Fibroblast of villous mesenchyme (primary cell): ENCODE results near the gene TEX26. TPM values are rescaled to one million over a fixed set of nuclear protein-coding genes. Genes with fewer than 3 reads are reported as not detected.

Experiments used
- DNase-seq: peaks from one replicate; pipeline ENCODE4 v3.0.0-alpha.2; 2010; ENCODE audit warnings: low read depth
- H3K4me3 ChIP-seq: 2 replicates; pipeline ENCODE4 v1.5.1; 2011; ENCODE audit warnings: low read depth, mild to moderate bottlenecking, low read length
- total RNA-seq: library from RNA; depleted of rRNA; stranded (reverse); fragments of >200 nt; gene quantifications from 2 replicates; pipeline ENCODE4 v1.2.3, GENCODE V29; 2012
- TF ChIP-seq, protein P1 (sequence below): IDR thresholded peaks from 2 replicates; pipeline ENCODE4 v1.5.1; 2012; ENCODE audit warnings: low read depth, mild to moderate bottlenecking, low read length; ENCODE audit not compliant: insufficient read depth

TEX26 gene
- total RNA-seq, 1 donor = under 0.01 TPM

DNA sequence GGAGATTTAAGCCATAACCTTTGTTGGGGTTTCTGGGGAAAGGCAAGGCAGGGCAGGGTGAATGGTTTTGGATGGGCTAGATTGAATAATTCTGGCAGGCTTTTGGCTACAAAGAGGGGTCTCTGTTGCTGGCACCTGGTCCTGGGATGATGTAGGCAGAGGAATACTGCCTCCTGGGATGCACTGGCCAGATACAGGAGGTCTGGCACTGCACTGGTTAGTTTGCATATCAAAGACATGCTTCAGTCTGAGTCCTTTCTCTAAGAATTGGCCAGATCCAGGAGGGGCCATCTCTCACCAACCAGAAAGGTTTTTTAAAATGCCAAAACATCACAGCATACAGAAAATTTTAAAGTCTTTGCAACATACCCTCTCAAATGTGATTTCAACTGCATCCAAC, 34.4 kb upstream of the TEX26 start:
- H3K4me3 ChIP-seq = no peak overlapping the region
- TF ChIP-seq, protein P1, sequence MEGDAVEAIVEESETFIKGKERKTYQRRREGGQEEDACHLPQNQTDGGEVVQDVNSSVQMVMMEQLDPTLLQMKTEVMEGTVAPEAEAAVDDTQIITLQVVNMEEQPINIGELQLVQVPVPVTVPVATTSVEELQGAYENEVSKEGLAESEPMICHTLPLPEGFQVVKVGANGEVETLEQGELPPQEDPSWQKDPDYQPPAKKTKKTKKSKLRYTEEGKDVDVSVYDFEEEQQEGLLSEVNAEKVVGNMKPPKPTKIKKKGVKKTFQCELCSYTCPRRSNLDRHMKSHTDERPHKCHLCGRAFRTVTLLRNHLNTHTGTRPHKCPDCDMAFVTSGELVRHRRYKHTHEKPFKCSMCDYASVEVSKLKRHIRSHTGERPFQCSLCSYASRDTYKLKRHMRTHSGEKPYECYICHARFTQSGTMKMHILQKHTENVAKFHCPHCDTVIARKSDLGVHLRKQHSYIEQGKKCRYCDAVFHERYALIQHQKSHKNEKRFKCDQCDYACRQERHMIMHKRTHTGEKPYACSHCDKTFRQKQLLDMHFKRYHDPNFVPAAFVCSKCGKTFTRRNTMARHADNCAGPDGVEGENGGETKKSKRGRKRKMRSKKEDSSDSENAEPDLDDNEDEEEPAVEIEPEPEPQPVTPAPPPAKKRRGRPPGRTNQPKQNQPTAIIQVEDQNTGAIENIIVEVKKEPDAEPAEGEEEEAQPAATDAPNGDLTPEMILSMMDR = no peak
- no peak for DNase-seq

DNA sequence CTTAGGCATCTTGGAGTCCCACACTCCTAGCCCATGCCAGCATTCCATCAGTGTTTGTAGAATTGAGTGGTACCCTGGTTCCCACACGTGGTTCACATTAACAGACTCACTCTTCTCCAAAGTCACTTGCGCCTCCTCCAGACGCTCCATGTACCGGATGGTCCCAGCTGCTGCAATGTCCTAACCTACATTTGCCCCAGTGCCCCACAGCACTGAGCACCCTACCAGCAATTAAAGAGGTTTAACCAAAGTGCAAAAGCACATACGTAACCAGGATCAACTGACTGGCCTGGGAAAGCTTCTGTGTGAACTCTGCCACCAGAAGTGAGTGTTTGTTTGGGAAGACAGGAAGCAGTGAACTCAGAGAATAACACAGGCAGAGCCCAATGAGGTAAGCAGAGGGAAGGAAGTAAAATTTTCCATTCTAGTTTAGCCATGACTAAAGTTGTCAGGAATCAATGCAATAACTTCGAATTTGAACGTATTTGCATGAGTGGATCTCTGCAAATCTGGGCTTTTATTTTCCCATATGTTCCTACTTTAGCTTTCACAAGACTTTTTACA, 33.7 kb upstream of the TEX26 start:
- H3K4me3 ChIP-seq = no peak overlapping the region
- peak; percentile 99 for DNase-seq
- TF ChIP-seq, protein P1 = no peak

DNA sequence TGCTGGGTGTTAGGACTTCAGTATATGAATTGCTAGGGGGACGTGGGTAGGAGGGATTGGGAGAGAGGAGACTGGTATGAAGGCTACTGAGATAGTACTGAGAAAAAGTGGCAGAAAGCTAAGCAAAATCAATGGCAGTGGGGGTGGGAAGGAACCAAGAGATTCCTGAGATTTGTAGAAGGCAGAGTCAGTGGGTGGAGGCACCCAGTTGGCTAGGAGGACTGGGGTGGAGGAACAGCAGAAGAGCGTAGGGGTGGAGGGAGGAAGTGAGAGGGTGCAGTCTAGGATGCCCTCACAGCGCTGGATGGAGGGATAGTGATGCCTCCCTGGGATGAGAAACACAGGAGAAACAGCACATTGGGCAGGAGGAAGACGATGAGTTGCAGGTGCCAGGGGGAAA, 32.0 kb upstream of the TEX26 start:
- TF ChIP-seq, protein P1 = no peak
- H3K4me3 ChIP-seq = no peak overlapping the region
- DNase-seq = no peak

DNA sequence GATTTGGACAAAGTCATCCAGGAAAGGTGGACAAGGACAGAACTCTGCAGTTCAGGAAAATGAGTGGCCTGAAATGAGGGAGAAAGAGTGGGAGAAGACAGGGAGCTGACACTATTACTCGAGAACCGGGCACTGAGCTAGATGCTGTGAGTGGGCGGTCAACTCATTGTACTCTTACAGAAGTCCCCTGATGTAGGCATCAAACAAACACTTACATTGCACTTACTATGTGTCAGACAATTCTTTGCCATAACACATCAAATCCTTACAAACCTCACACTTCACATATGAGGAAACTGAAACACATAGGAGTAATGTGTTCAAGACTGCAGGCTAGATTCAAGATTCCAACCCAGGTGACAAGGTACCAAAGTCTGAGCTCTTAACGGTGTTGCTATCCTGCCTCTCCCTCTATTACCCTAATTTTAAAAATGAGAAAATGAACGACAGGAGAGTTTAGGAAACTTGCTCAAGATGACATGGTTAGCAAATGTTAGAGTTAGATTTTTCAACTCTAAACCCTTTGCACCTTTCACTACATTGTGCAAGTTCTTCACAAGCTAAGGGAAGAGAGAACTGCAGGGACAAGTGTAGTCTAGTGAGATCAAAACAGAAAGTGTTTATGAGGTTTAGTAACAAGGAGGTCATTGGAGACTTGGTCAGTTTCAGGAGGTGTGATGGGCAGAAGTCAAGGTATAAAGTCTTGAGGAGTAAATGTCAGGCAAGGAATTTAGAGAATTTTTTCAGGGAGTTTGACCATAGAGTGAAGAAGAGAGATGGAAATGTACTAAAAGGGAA, 31.3 kb upstream of the TEX26 start:
- TF ChIP-seq, protein P1 = no peak
- H3K4me3 ChIP-seq = no peak overlapping the region
- no peak for DNase-seq

DNA sequence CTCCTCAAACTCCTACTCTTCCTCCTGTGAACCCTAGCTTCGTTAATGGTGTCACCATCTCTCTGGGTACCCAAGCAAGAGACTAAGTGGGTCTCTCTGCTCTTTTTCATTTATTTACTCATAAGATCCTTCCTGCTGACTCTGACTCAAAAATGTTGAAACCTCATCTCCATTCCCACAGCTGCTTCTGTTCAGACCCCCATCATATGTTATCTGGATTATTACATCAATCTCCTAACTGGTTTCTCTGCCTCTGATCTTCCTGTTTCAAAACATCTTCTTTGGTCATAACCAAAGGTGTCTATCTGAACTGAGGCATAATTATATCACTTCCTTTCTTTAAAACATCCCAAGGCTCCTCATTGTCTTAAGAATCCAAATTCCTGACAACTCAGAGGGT, 28.4 kb upstream of the TEX26 start:
- no peak for DNase-seq
- no peak overlapping the region for H3K4me3 ChIP-seq
- TF ChIP-seq, protein P1 = no peak

DNA sequence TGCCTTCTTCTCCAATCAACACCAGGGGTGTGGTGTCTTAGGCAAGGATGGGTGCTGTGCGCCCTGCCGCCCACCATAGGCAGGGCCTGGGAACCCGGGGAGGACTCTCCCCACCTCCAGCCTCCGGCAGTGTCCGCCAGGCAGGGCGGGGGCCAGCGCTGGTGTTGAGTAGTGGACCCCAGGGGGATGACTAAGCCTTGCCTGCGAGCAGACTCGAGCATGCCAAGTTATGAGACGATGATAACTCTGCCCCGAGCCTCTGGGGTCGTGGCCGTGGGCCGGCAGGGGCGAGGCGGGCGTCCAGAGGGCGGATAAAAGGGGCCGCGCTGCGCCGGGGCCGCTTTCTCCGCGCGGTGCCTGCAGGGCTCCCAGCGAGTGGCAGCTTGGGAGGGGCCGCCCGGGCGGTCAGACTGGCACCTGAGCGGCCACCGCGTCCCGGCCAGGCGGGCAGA, 26.5 kb upstream of the TEX26 start, which contains the start of gene MEDAG:
TSS of gene MEDAG (plus strand) at position 340 of the 452 bp plus-strand sequence. CDS start 245 bp downstream, outside the sequence.
- H3K4me3 ChIP-seq = peak within 1 kb of the TSS; percentile 44
- TF ChIP-seq, protein P1 = no peak
- DNase-seq = peak; percentile 61
